ENCODE results near the gene ARFIP2. TPM values are rescaled to one million over a fixed set of nuclear protein-coding genes. Genes with fewer than 3 reads are reported as not detected.

ARFIP2 gene
- polyA plus RNA-seq, 4 donors = 48.5 to 68.8 (median 64.1) TPM

- WGBS, 3 donors = 91 to 92% (median 91%) methylated on average over 12 of the region's 12 CpGs
- no peaks in the 10 kb centered on the region for H3K27me3 ChIP-seq (ENCODE audit: control insufficient read depth in 3 of 3, insufficient read depth in 3 of 3, low read length in 3 of 3)
- no peak for FAIRE-seq
- no peaks in the 10 kb centered on the region for H3K36me3 ChIP-seq (ENCODE audit: control insufficient read depth in 3 of 3, insufficient read depth in 2 of 3, low read depth in 1 of 3, low read length in 3 of 3)
- no peak overlapping the region for H3K4me3 ChIP-seq (ENCODE audit: low read depth in 1 of 3, low read length in 3 of 3)
- H3K27ac ChIP-seq (ENCODE audit: low read depth in 1 of 3, low read length in 2 of 3) = no peak overlapping the region
- DNase-seq = no peak
- H3K9me3 ChIP-seq (ENCODE audit: control insufficient read depth in 2 of 2, insufficient read depth in 1 of 2, low read depth in 1 of 2, low read length in 1 of 2) = no peaks in the 10 kb centered on the region
- peaks cover 0 to 17% (median 0%) of the 10 kb centered on the region in 3 donors for H3K4me1 ChIP-seq (ENCODE audit: control insufficient read depth in 3 of 3, insufficient read depth in 2 of 3, low read depth in 1 of 3, low read length in 2 of 3)
These were observed 43.7 kb downstream of the ARFIP2 start for GRCh38 chr11:6437423-6437822.

GRCh38 chr11:6433998-6434660, 47.0 kb downstream of the ARFIP2 start:
- H3K4me3 ChIP-seq (ENCODE audit: low read depth in 1 of 3, low read length in 3 of 3) = no peak overlapping the region
- peaks cover 0 to 1% (median 0%) of the 10 kb centered on the region in 3 donors for H3K4me1 ChIP-seq (ENCODE audit: control insufficient read depth in 3 of 3, insufficient read depth in 2 of 3, low read depth in 1 of 3, low read length in 2 of 3)
- FAIRE-seq (no peak), DNase-seq (peak in 1 of 2 donors; percentile 13)
- no peaks in the 10 kb centered on the region for H3K27me3 ChIP-seq (ENCODE audit: control insufficient read depth in 3 of 3, insufficient read depth in 3 of 3, low read length in 3 of 3)
- H3K27ac ChIP-seq (ENCODE audit: low read depth in 1 of 3, low read length in 2 of 3) = no peak overlapping the region
- peaks cover 0 to 3% (median 0%) of the 10 kb centered on the region in 3 donors for H3K36me3 ChIP-seq (ENCODE audit: control insufficient read depth in 3 of 3, insufficient read depth in 2 of 3, low read depth in 1 of 3, low read length in 3 of 3)
- no peaks in the 10 kb centered on the region for H3K9me3 ChIP-seq (ENCODE audit: control insufficient read depth in 2 of 2, insufficient read depth in 1 of 2, low read depth in 1 of 2, low read length in 1 of 2)
- WGBS, 3 donors = 54 to 71% (median 61%) methylated on average over 5 of the region's 5 CpGs

GRCh38 chr11:6431861-6432260, 49.3 kb downstream of the ARFIP2 start:
- FAIRE-seq (no peak), DNase-seq (no peak)
- Histone ChIP-seq H3K9me3 (ENCODE audit: control insufficient read depth in 2 of 2, insufficient read depth in 1 of 2, low read depth in 1 of 2, low read length in 1 of 2) (no peaks in the 10 kb centered on the region), H3K36me3 (ENCODE audit: control insufficient read depth in 3 of 3, insufficient read depth in 2 of 3, low read depth in 1 of 3, low read length in 3 of 3) (peaks cover 0 to 3% (median 0%) of the 10 kb centered on the region in 3 donors), H3K4me1 (ENCODE audit: control insufficient read depth in 3 of 3, insufficient read depth in 2 of 3, low read depth in 1 of 3, low read length in 2 of 3) (no peaks in the 10 kb centered on the region), H3K27ac (ENCODE audit: low read depth in 1 of 3, low read length in 2 of 3) (no peak overlapping the region), H3K27me3 (ENCODE audit: control insufficient read depth in 3 of 3, insufficient read depth in 3 of 3, low read length in 3 of 3) (no peaks in the 10 kb centered on the region), H3K4me3 (ENCODE audit: low read depth in 1 of 3, low read length in 3 of 3) (no peak overlapping the region)
- 84 to 89% (median 89%) methylated on average over 3 of the region's 3 CpGs for WGBS, 3 donors

- FAIRE-seq (no peak), DNase-seq (no peak)
- Histone ChIP-seq H3K36me3 (ENCODE audit: control insufficient read depth in 3 of 3, insufficient read depth in 2 of 3, low read depth in 1 of 3, low read length in 3 of 3) (peaks cover 0 to 3% (median 0%) of the 10 kb centered on the region in 3 donors), H3K27me3 (ENCODE audit: control insufficient read depth in 3 of 3, insufficient read depth in 3 of 3, low read length in 3 of 3) (peaks cover 0 to 6% (median 0%) of the 10 kb centered on the region in 3 donors), H3K27ac (ENCODE audit: low read depth in 1 of 3, low read length in 2 of 3) (no peak overlapping the region), H3K9me3 (ENCODE audit: control insufficient read depth in 2 of 2, insufficient read depth in 1 of 2, low read depth in 1 of 2, low read length in 1 of 2) (no peaks in the 10 kb centered on the region), H3K4me1 (ENCODE audit: control insufficient read depth in 3 of 3, insufficient read depth in 2 of 3, low read depth in 1 of 3, low read length in 2 of 3) (no peaks in the 10 kb centered on the region), H3K4me3 (ENCODE audit: low read depth in 1 of 3, low read length in 3 of 3) (no peak overlapping the region)
These were observed 53.6 kb downstream of the ARFIP2 start for GRCh38 chr11:6427516-6427915.

Other genes starting within 250 kb of the ARFIP2 start
- 100 to 1,000 TPM in 3 of 4 donors, 10 to 100 TPM in 1; 63.4 to 157 (median 121) TPM for gene FHIP1B, start 246.7 kb downstream of the ARFIP2 start, polyA plus RNA-seq
- under 1 TPM in 2 of 4 donors, not detected in 2; 0.09 to 0.32 TPM for gene CNGA4, start 242.2 kb downstream of the ARFIP2 start, polyA plus RNA-seq
- under 1 TPM in 2 of 4 donors, not detected in 2; 0.06 TPM for gene CCKBR, start 221.5 kb downstream of the ARFIP2 start, polyA plus RNA-seq
- gene CAVIN3, start 160.8 kb downstream of the ARFIP2 start, polyA plus RNA-seq = 10 to 100 TPM in 3 of 4 donors, 1 to 10 TPM in 1; 2.0 to 29.6 (median 12.3) TPM
- 10 to 100 TPM; 22.0 to 41.2 (median 29.3) TPM for gene SMPD1, start 90.9 kb downstream of the ARFIP2 start, polyA plus RNA-seq
- 10 to 100 TPM in 2 of 4 donors, 1 to 10 TPM in 2; 2.5 to 17.8 (median 11.9) TPM for gene APBB1, start 62.2 kb downstream of the ARFIP2 start, polyA plus RNA-seq
- 1 to 10 TPM in 3 of 4 donors, under 1 TPM in 1; 0.85 to 5.7 (median 3.3) TPM for gene HPX, start 40.3 kb downstream of the ARFIP2 start, polyA plus RNA-seq
- 10 to 100 TPM; 11.0 to 96.4 (median 39.3) TPM for gene TRIM3, start 7.4 kb downstream of the ARFIP2 start, polyA plus RNA-seq
- 10 to 100 TPM; 15.9 to 47.1 (median 23.9) TPM for gene TIMM10B, start 170 bp upstream of the ARFIP2 start, polyA plus RNA-seq
- gene DNHD1, start 15.9 kb upstream of the ARFIP2 start, polyA plus RNA-seq = 10 to 100 TPM in 1 of 4 donors, 1 to 10 TPM in 3; 4.0 to 10.5 (median 9.0) TPM
- 10 to 100 TPM; 15.9 to 28.4 (median 21.2) TPM for gene RRP8, start 122.3 kb upstream of the ARFIP2 start, polyA plus RNA-seq
- 10 to 100 TPM; 73.9 to 99.2 (median 93.1) TPM for gene ILK, start 122.4 kb upstream of the ARFIP2 start, polyA plus RNA-seq
- 100 to 1,000 TPM in 2 of 4 donors, 10 to 100 TPM in 2; 62.6 to 133 (median 105) TPM for gene TAF10, start 130.9 kb upstream of the ARFIP2 start, polyA plus RNA-seq
- 100 to 1,000 TPM in 1 of 4 donors, 10 to 100 TPM in 3; 25.4 to 429 (median 34.7) TPM for gene TPP1, start 138.1 kb upstream of the ARFIP2 start, polyA plus RNA-seq
- gene DCHS1, start 174.5 kb upstream of the ARFIP2 start, polyA plus RNA-seq = 10 to 100 TPM in 1 of 4 donors, 1 to 10 TPM in 1, under 1 TPM in 2; under 0.01 to 10.7 (median 3.6) TPM
- 10 to 100 TPM; 17.8 to 64.5 (median 34.2) TPM for gene MRPL17, start 202.0 kb upstream of the ARFIP2 start, polyA plus RNA-seq